IMR-90 (cell line): ENCODE data around the gene BRF1. TPM values are rescaled to one million over a fixed set of nuclear protein-coding genes. Genes with fewer than 3 reads are reported as not detected.

Experiments
- ATAC-seq: fragments of 200-7000 bp; cut with Tn5 transposase; 2 replicates; pipeline ENCODE4 v1.9.1; 2020; ENCODE audit warnings: low read depth, mild to moderate bottlenecking, moderate library complexity
- BruUV-seq: library from RNA; stranded (reverse); fragments of 400-500 nt; replicated peaks from 2 replicates; lab custom pipeline; 2021; lab: Mats Ljungman, UMichigan
- CTCF ChIA-PET: fragments of 300-600 bp; formaldehyde crosslinking; extraction: SDS; loops from one replicate; lab custom pipeline; 2021; ENCODE audit warnings: antibody characterized with exemption; lab: Yijun Ruan, JAX
- POLR2A ChIA-PET: fragments of 300-600 bp; sonication (Branson Sonifier 250); formaldehyde crosslinking; loops from one replicate; lab custom pipeline; 2022; ENCODE audit warnings: antibody characterized with exemption; ENCODE audit not compliant: unreplicated experiment; lab: Charles Lee
- DNase-seq: peaks from one replicate; pipeline ENCODE4 v3.0.0; 2013
- H2AFZ ChIP-seq: replicated peaks from 2 replicates; pipeline ENCODE3; 2013; ENCODE audit warnings: low read length, mild to moderate bottlenecking; ENCODE audit not compliant: poor library complexity
- H2AK5ac ChIP-seq: 2 replicates; pipeline ENCODE4 v1.6.1; 2013; ENCODE audit warnings: low read depth, low read length, inconsistent platforms
- H2AK9ac ChIP-seq: replicated peaks from 2 replicates; pipeline ENCODE3; 2013; ENCODE audit warnings: mild to moderate bottlenecking, low read depth, low read length, moderate library complexity; ENCODE audit not compliant: poor library complexity
- H2BK120ac ChIP-seq: 2 replicates; pipeline ENCODE4 v1.6.1; 2013; ENCODE audit warnings: low read depth, low read length, inconsistent platforms
- H2BK15ac ChIP-seq: 3 replicates; pipeline ENCODE4 v1.6.1; 2013; ENCODE audit warnings: low read depth, low read length, inconsistent platforms
- H2BK20ac ChIP-seq: 2 replicates; pipeline ENCODE4 v1.6.1; 2013; ENCODE audit warnings: low read depth, mild to moderate bottlenecking, inconsistent platforms, low read length, moderate library complexity
- H2BK5ac ChIP-seq: 2 replicates; pipeline ENCODE4 v1.6.1; 2013; ENCODE audit warnings: mild to moderate bottlenecking, low read depth, low read length, inconsistent platforms; ENCODE audit not compliant: poor library complexity, severe bottlenecking
- H3K14ac ChIP-seq: replicated peaks from 2 replicates; pipeline ENCODE4 v1.6.1; 2013; ENCODE audit warnings: low read depth, low read length, inconsistent platforms
- H3K18ac ChIP-seq: 2 replicates; pipeline ENCODE4 v1.6.1; 2013; ENCODE audit warnings: low read depth, low read length, control low read depth
- H3K23ac ChIP-seq: 2 replicates; pipeline ENCODE4 v1.6.1; 2013; ENCODE audit warnings: low read depth, low read length, inconsistent platforms
- H3K27ac ChIP-seq: 2 replicates; pipeline ENCODE4 v1.5.1; 2013; ENCODE audit warnings: mild to moderate bottlenecking, control low read depth, low read length; ENCODE audit not compliant: insufficient read depth
- H3K27me3 ChIP-seq: 2 replicates; pipeline ENCODE4 v1.6.1; 2013; ENCODE audit warnings: low read length; ENCODE audit not compliant: control insufficient read depth, insufficient read depth
- H3K36me3 ChIP-seq: 2 replicates; pipeline ENCODE4 v1.6.1; 2013; ENCODE audit warnings: low read length, mixed read lengths; ENCODE audit not compliant: control insufficient read depth, insufficient read depth
- H3K4ac ChIP-seq: 2 replicates; pipeline ENCODE4 v1.6.1; 2013; ENCODE audit warnings: low read depth, low read length, inconsistent platforms
- H3K4me1 ChIP-seq: 2 replicates; pipeline ENCODE4 v1.6.1; 2013; ENCODE audit warnings: low read length, mixed read lengths; ENCODE audit not compliant: control insufficient read depth, insufficient read depth
- H3K4me2 ChIP-seq: 2 replicates; pipeline ENCODE4 v1.6.1; 2013; ENCODE audit warnings: low read depth, mild to moderate bottlenecking, control low read depth, low read length, moderate library complexity
- H3K4me3 ChIP-seq: 2 replicates; pipeline ENCODE4 v1.5.1; 2013; ENCODE audit warnings: low read depth, mild to moderate bottlenecking, control low read depth, low read length, moderate library complexity; ENCODE audit not compliant: insufficient read depth
- H3K56ac ChIP-seq: 2 replicates; pipeline ENCODE4 v1.6.1; 2013; ENCODE audit warnings: low read length, inconsistent platforms; ENCODE audit not compliant: insufficient read depth; ENCODE audit errors: extremely low read depth
- H3K79me1 ChIP-seq, 2 experiments: 2 replicates each; pipeline ENCODE4 v1.6.1; 2013; ENCODE audit warnings: low read length in 2 of 2, inconsistent platforms in 1 of 2, low read depth in 1 of 2
- H3K9ac ChIP-seq: 2 replicates; pipeline ENCODE4 v1.6.1; 2013; ENCODE audit warnings: low read depth, low read length, control low read depth
- H3K9me1 ChIP-seq: 2 replicates; pipeline ENCODE4 v1.6.1; 2013; ENCODE audit warnings: low read length, inconsistent platforms; ENCODE audit not compliant: insufficient read depth
- H3K9me3 ChIP-seq: 2 replicates; pipeline ENCODE4 v1.6.1; 2013; ENCODE audit warnings: low read length; ENCODE audit not compliant: control insufficient read depth, insufficient read depth
- H4K20me1 ChIP-seq: 2 replicates; pipeline ENCODE4 v1.6.1; 2013; ENCODE audit warnings: low read length, inconsistent platforms; ENCODE audit not compliant: insufficient read depth
- H4K5ac ChIP-seq: 2 replicates; pipeline ENCODE4 v1.6.1; 2013; ENCODE audit warnings: mild to moderate bottlenecking, low read depth, low read length, control low read depth
- H4K8ac ChIP-seq, 2 experiments: 2 replicates each; pipeline ENCODE4 v1.6.1; 2013; ENCODE audit warnings: low read depth in 2 of 2, low read length in 2 of 2, control low read depth in 1 of 2, inconsistent platforms in 1 of 2
- H4K91ac ChIP-seq: 2 replicates; pipeline ENCODE4 v1.6.1; 2013; ENCODE audit warnings: low read depth, low read length, inconsistent platforms; ENCODE audit not compliant: insufficient read depth
- BHLHE40 ChIP-seq: fragments of 150-350 bp; IDR thresholded peaks from 2 replicates; pipeline ENCODE4 v1.6.1; 2016; ENCODE audit warnings: mild to moderate bottlenecking, low read depth, low read length
- CEBPB ChIP-seq: IDR thresholded peaks from 2 replicates; pipeline ENCODE4 v1.6.1; 2012; ENCODE audit warnings: low read depth, low read length, improper control_type of control experiment
- MAFK ChIP-seq: IDR thresholded peaks from 2 replicates; pipeline ENCODE4 v1.6.1; 2012; ENCODE audit warnings: low read depth, low read length, improper control_type of control experiment
- MXI1 ChIP-seq: IDR thresholded peaks from 2 replicates; pipeline ENCODE4 v1.6.1; 2012; ENCODE audit warnings: low read depth, mild to moderate bottlenecking, low read length, moderate library complexity, borderline replicate concordance
- RAD21 ChIP-seq: IDR thresholded peaks from 2 replicates; pipeline ENCODE4 v1.6.1; 2012; ENCODE audit warnings: low read length, improper control_type of control experiment
- WGBS, 2 experiments: methylation state at CpG; one replicate each; pipeline versions ENCODE4 v1.1.5 to v1.1.7; 2013; ENCODE audit warnings: missing lambda C conversion rate in 2 of 2; ENCODE audit not compliant: insufficient read length in 1 of 2; ENCODE audit errors: extremely low coverage in 2 of 2; 5-methylcytosine and 5-hydroxymethylcytosine counted together
- dilution Hi-C: fragments of 300-500 bp; cut with HindIII; formaldehyde crosslinking; loops from one replicate; pipeline ENCODE4 v1.14.3; 2018; ENCODE audit warnings: low sequenced_read_pairs; ENCODE audit not compliant: unreplicated experiment
- in situ Hi-C: fragments of 300-500 bp; cut with MboI; formaldehyde crosslinking; loops from 3 replicates; pipeline ENCODE4 v1.14.3; 2019; ENCODE audit warnings: low sequenced_read_pairs, inconsistent platforms, mixed read lengths
- intact Hi-C: fragments of 100-400 bp; cut with micrococcal nuclease; formaldehyde crosslinking; loops from 2 replicates; pipeline ENCODE4 v1.10.0; 2022
- polyA plus RNA-seq, 3 experiments: library from polyadenylated mRNA; depleted of rRNA; stranded (reverse); fragments of >200 nt; gene quantifications; 2 replicates each; pipeline ENCODE4 v1.2.3, GENCODE V29; 2012; ENCODE audit warnings: low replicate concordance in 1 of 3
- total RNA-seq: library from RNA; depleted of rRNA; stranded (reverse); fragments of >200 nt; gene quantifications from 2 replicates; pipeline ENCODE4 v1.2.3, GENCODE V29; 2012

BRF1 gene
- total and polyA plus RNA-seq, 2 of the 4 experiments (the other 2 are of a cell fraction): 12.4 to 16.7 TPM

DNA sequence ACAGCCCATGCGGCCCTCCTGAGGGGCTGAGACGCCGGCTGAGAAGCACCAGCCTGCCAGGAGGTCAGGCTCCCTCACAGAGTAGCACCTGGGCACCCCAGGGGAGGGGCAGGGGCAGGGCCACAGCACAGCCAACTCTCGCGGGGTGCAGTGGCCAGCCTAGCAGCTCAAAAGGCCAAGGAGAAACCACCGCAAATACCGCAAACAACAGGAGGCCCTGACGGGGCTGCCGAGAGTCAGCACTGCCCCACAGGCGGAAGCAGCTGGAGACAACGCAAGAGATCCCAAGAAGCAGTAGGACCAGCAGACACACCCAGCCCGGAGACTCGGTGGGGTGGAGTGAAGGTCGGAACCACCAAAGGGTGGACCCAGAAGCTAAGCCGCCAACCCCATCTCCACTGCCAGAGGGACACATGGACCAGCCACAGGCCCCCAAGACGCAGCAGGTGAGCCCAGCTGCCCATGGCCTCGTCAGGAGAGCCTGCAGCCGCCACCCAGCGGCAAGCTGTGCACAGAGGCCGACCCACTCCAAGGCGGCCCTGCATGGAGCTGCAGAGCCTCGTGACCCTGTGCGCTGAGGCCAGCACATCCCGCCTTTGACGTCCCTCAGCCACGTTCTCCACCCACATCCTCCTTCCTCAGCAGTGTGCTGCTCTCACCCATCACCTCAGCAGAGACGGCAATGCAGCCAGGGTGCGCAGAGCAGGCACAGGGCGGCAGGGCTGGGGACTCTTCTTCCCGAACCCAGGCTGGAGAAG, 84.1 kb downstream of the BRF1 start:
- in situ Hi-C loops: no loop called here

More for the DNA sequence above, 84.1 kb downstream of the BRF1 start:
- TF ChIP-seq MXI1: no peak
- no peak for TF ChIP-seq BHLHE40
- no peak for TF ChIP-seq MAFK
- no peak for TF ChIP-seq RAD21
- no peak for TF ChIP-seq CEBPB
- BruUV-seq: no TSS peak
- Histone ChIP-seq H2AK5ac (no peak overlapping the region), H3K4me1 (peaks cover 2% of the 10 kb centered on the region; the same call in 1 of the 2 replicates), H2BK20ac (no peak overlapping the region), H3K4me2 (no peak overlapping the region), H3K9me3 (no peaks in the 10 kb centered on the region), H4K5ac (no peak overlapping the region), H3K9ac (no peak overlapping the region), H2BK5ac (no peak overlapping the region), H3K4me3 (no peak overlapping the region), H3K4ac (no peak overlapping the region), H3K23ac (no peak overlapping the region), H3K14ac (no peak overlapping the region), H4K8ac (no peak overlapping the region), H2BK15ac (no peak overlapping the region), H3K27ac (no peak overlapping the region), H2AK9ac (no peak overlapping the region), H2BK120ac (no peak overlapping the region), H3K27me3 (no peaks in the 10 kb centered on the region), H3K18ac (no peak overlapping the region), H3K56ac (no peak overlapping the region), H4K20me1 (peaks cover 14% of the 10 kb centered on the region), H3K9me1 (peaks cover 10% of the 10 kb centered on the region), H3K36me3 (peaks cover 50% of the 10 kb centered on the region), H3K79me1 (peaks cover 9 to 19% of the 10 kb centered on the region in 2 experiments; a peak in 3 of 4 replicates), H4K91ac (no peak overlapping the region), H2AFZ (no peak overlapping the region)
- ChIA-PET CTCF (no interaction called here), POLR2A (no interaction called here)
- dilution Hi-C loops: no loop called here
- no peak for DNase-seq
- WGBS, 2 experiments: 93% methylated on average over 20 of the region's 30 CpGs; no CpG with 5 or more reads in 1 of the 2 experiments
- intact Hi-C loops: no loop called here
- ATAC-seq: no peak
